Measurements from ENCODE around the gene SRP14.
A peak's percentile ranks its signal among the peaks of the same experiment; 100 is the strongest.
"Not testable (repeated sequence)": the region's sequence is repeated elsewhere in the genome, so short reads cannot be mapped to it uniquely, and the experiment has no call there.

The SRP14 gene

GRCh38 chr15:40051616-40052415 lies 12.8 kb upstream of the SRP14 start:
- DNase-seq (ENCODE audit: low spot score) = no peak

GRCh38 chr15:40050788-40051470 lies 11.9 kb upstream of the SRP14 start:
- DNase-seq (ENCODE audit: low spot score) = peak; percentile 61

GRCh38 chr15:40048926-40049475 lies 10.0 kb upstream of the SRP14 start:
- DNase-seq (ENCODE audit: low spot score) = no peak

- no peak for DNase-seq (ENCODE audit: low spot score)
Observed at GRCh38 chr15:40048211-40048792, 9.3 kb upstream of the SRP14 start.

- no peak for DNase-seq (ENCODE audit: low spot score)
Observed at GRCh38 chr15:40047415-40048210, 8.6 kb upstream of the SRP14 start.

GRCh38 chr15:40046721-40047414 lies 7.9 kb upstream of the SRP14 start:
- no peak for DNase-seq (ENCODE audit: low spot score)

GRCh38 chr15:40045572-40046217 lies 6.7 kb upstream of the SRP14 start:
- no peak for DNase-seq (ENCODE audit: low spot score)

GRCh38 chr15:40044717-40045571 lies 6.0 kb upstream of the SRP14 start:
- peak; percentile 73 for DNase-seq (ENCODE audit: low spot score)

GRCh38 chr15:40043927-40044716 lies 5.1 kb upstream of the SRP14 start:
- no peak for DNase-seq (ENCODE audit: low spot score)

GRCh38 chr15:40042791-40043320 lies 3.9 kb upstream of the SRP14 start:
- DNase-seq (ENCODE audit: low spot score) = peak; percentile 80

GRCh38 chr15:40040770-40041169 lies 1.8 kb upstream of the SRP14 start:
- DNase-seq (ENCODE audit: low spot score) = no peak

- DNase-seq (ENCODE audit: low spot score) = no peak
Observed at GRCh38 chr15:40040293-40040635, 1.3 kb upstream of the SRP14 start.

- DNase-seq (ENCODE audit: low spot score) = no peak
Observed at GRCh38 chr15:40038275-40038637, 725 bp downstream of the SRP14 start.

- no peak for DNase-seq (ENCODE audit: low spot score)
Observed at GRCh38 chr15:40037721-40038120, 1.3 kb downstream of the SRP14 start.

- not testable (repeated sequence) for DNase-seq (ENCODE audit: low spot score)
Observed at GRCh38 chr15:40035182-40035581, 3.8 kb downstream of the SRP14 start.

- DNase-seq (ENCODE audit: low spot score) = no peak
Observed at GRCh38 chr15:40034186-40034946, 4.6 kb downstream of the SRP14 start.

- DNase-seq (ENCODE audit: low spot score) = no peak
Observed at GRCh38 chr15:40032125-40032839, 6.7 kb downstream of the SRP14 start.
